Sigmoid colon (tissue), 3 donors: Measurements from ENCODE around the gene CAND1.

Experiments
- CTCF ChIP-seq, 4 experiments: fragments of 450-650 bp in 3 of 4; fragments of 200-600 bp in 1 of 4; IDR thresholded peaks; one replicate each; pipeline ENCODE4 v1.5.1; 2016 to 2019; ENCODE audit warnings: antibody characterized with exemption in 4 of 4, mild to moderate bottlenecking in 3 of 4, moderate library complexity in 2 of 4
- POLR2A ChIP-seq, 2 donors: fragments of 450-650 bp; IDR thresholded peaks; one replicate each; pipeline ENCODE4 v1.6.1; 2016; ENCODE audit warnings: antibody characterized with exemption in 2 of 2, mild to moderate bottlenecking in 2 of 2, moderate library complexity in 2 of 2

GRCh38 chr12:67322580-67322979 is 53.4 kb downstream of the CAND1 start:
- TF ChIP-seq CTCF (IDR thresholded peaks at IDR 0.05) (no peak), POLR2A (IDR thresholded peaks at IDR 0.05) (no peak)
